Keratinocyte (primary cell): Measurements from ENCODE around the gene CLEC2D.

Experiments used
- CTCF ChIP-seq, 3 experiments: IDR thresholded peaks in 1 of 3; conservative IDR thresholded peaks in 1 of 3; optimal IDR thresholded peaks in 1 of 3; 2 replicates in 2 of 3; 3 replicates in 1 of 3; pipeline versions ENCODE3 to v1.5.1; 2011; ENCODE audit warnings: low read length in 3 of 3, mild to moderate bottlenecking in 3 of 3, moderate library complexity in 2 of 3, control low read depth in 1 of 3, inconsistent platforms in 1 of 3; ENCODE audit not compliant: insufficient read depth in 2 of 3; ENCODE audit errors: extremely low read depth in 1 of 3
- EZH2 ChIP-seq: IDR thresholded peaks from one replicate; pipeline ENCODE4 v1.6.1; 2012; ENCODE audit warnings: inconsistent platforms, mild to moderate bottlenecking, low read length, moderate library complexity

GRCh38 chr12:9718968-9719367, 49.5 kb downstream of the CLEC2D start:
- no peak for TF ChIP-seq CTCF (optimal IDR thresholded peaks at IDR 0.05 in 1 of 3, IDR thresholded peaks at IDR 0.05 in 1 of 3, conservative IDR thresholded peaks at IDR 0.05 in 1 of 3; ENCODE audit: extremely low read depth in 1 of 3, insufficient read depth in 2 of 3, low read length in 3 of 3)
- no peak for TF ChIP-seq EZH2
